ENCODE data around the gene KLHDC1. TPM values are rescaled to one million over a fixed set of nuclear protein-coding genes. Genes with fewer than 3 reads are reported as not detected.

Gene KLHDC1
- total RNA-seq, 1 experiment from 2014 or later = 0.98 TPM

GRCh38 chr14:49783394-49784014, 90.6 kb downstream of the KLHDC1 start:
- intact Hi-C loops (cut with micrococcal nuclease) = no loop called here
- no peak overlapping the region for H3K4me3 ChIP-seq (replicated peaks in 1 of 2; ENCODE audit: low read depth in 1 of 2, low read length in 2 of 2)

More at GRCh38 chr14:49783394-49784014, 90.6 kb downstream of the KLHDC1 start:
- Histone ChIP-seq H3K27me3 (ENCODE audit: insufficient read depth, low read length) (no peaks in the 10 kb centered on the region), H3K4me2 (ENCODE audit: low read length) (no peak overlapping the region), H3K27ac (ENCODE audit: low read depth, low read length) (no peak overlapping the region), H3K79me2 (ENCODE audit: insufficient read depth, low read length) (no peaks in the 10 kb centered on the region), H3K4me1 (ENCODE audit: control insufficient read depth in 1 of 2, insufficient read depth in 2 of 2, low read length in 2 of 2) (no peaks in the 10 kb centered on the region), H3K9ac (ENCODE audit: low read length) (no peak overlapping the region), H3K36me3 (ENCODE audit: control insufficient read depth in 1 of 2, insufficient read depth in 2 of 2, low read length in 2 of 2) (peaks cover 59 to 80% of the 10 kb centered on the region in 2 experiments), H3K9me3 (ENCODE audit: control insufficient read depth in 1 of 2, insufficient read depth in 1 of 2, low read depth in 1 of 2, low read length in 2 of 2) (no peaks in the 10 kb centered on the region), H2AFZ (ENCODE audit: low read depth, low read length, poor library complexity, severe bottlenecking) (no peak overlapping the region), H3K9me2 (ENCODE audit: insufficient read depth) (no peaks in the 10 kb centered on the region), H4K20me1 (ENCODE audit: insufficient read depth) (0 out of 2 replicates have a peak, but pooled peaks cover 4% of the 10 kb centered on the region)
- ChIA-PET RAD21 (ENCODE audit: low non-redundant PET in 1 of 2, low total read pairs in 2 of 2, uncharacterized antibody in 2 of 2, unreplicated experiment in 2 of 2) (no interaction called here), CTCF (no interaction called here), POLR2A (no interaction called here)
- no peak for ATAC-seq
- TF ChIP-seq CTCF (IDR thresholded peaks at IDR 0.05 in 2 of 3, conservative IDR thresholded peaks at IDR 0.05 in 1 of 3; ENCODE audit: borderline replicate concordance in 1 of 3, insufficient read depth in 1 of 3, low read depth in 2 of 3, low read length in 2 of 3) (no peak), EGR1 (IDR thresholded peaks at IDR 0.05; ENCODE audit: low read depth) (no peak), YY1 (IDR thresholded peaks at IDR 0.05; ENCODE audit: extremely low read depth, insufficient replicate concordance, low read depth, low read length) (no peak), EZH2 (IDR thresholded peaks at IDR 0.05) (no peak), JUND (IDR thresholded peaks at IDR 0.05) (no peak), CBX3 (IDR thresholded peaks at IDR 0.05; ENCODE audit: low read depth) (no peak), MAX (IDR thresholded peaks at IDR 0.05) (no peak)
- TF ChIP-seq, protein P1, sequence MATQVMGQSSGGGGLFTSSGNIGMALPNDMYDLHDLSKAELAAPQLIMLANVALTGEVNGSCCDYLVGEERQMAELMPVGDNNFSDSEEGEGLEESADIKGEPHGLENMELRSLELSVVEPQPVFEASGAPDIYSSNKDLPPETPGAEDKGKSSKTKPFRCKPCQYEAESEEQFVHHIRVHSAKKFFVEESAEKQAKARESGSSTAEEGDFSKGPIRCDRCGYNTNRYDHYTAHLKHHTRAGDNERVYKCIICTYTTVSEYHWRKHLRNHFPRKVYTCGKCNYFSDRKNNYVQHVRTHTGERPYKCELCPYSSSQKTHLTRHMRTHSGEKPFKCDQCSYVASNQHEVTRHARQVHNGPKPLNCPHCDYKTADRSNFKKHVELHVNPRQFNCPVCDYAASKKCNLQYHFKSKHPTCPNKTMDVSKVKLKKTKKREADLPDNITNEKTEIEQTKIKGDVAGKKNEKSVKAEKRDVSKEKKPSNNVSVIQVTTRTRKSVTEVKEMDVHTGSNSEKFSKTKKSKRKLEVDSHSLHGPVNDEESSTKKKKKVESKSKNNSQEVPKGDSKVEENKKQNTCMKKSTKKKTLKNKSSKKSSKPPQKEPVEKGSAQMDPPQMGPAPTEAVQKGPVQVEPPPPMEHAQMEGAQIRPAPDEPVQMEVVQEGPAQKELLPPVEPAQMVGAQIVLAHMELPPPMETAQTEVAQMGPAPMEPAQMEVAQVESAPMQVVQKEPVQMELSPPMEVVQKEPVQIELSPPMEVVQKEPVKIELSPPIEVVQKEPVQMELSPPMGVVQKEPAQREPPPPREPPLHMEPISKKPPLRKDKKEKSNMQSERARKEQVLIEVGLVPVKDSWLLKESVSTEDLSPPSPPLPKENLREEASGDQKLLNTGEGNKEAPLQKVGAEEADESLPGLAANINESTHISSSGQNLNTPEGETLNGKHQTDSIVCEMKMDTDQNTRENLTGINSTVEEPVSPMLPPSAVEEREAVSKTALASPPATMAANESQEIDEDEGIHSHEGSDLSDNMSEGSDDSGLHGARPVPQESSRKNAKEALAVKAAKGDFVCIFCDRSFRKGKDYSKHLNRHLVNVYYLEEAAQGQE (IDR thresholded peaks at IDR 0.05; ENCODE audit: low read depth) = no peak
- BruUV-seq (replicated peaks) = no TSS peak
- no peak for DNase-seq (ENCODE audit: low read depth, low spot score)

Measured in HCT116 (cell line).